Measurements from ENCODE around the gene SMARCC1.

Gene SMARCC1

DNA sequence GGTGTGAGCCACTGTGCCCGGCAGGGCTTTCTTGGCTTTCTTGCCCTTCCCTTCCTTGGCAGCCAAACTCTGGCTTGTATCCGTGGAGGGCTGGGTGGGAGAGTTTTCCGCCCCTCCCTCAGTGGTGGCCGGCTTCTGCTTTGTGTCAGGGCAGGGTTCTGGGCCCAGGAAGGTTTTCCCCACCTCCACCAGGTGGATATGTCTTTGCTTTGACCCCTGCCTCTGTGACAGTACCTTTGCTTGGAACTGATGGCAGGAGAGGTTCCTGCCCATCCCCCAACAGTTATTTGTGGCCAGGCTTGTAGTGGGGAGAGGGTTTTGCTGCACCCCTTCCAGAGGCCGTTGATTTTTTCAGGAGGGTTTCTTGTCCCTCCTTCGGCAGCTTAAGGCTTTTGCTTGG lies 227.4 kb downstream of the SMARCC1 start:
- Histone ChIP-seq H3K4me1 (ENCODE audit: control insufficient read depth, insufficient read depth, low read length) (no peaks in the 10 kb centered on the region), H3K4me3 (ENCODE audit: low read depth, low read length) (no peak overlapping the region), H3K36me3 (ENCODE audit: control insufficient read depth, insufficient read depth, low read length) (no peaks in the 10 kb centered on the region), H3K9me3 (ENCODE audit: control insufficient read depth, insufficient read depth, low read length) (no peaks in the 10 kb centered on the region), H3K27me3 (ENCODE audit: control insufficient read depth, insufficient read depth, low read length) (no peaks in the 10 kb centered on the region), H3K9ac (ENCODE audit: low read depth, low read length) (no peak overlapping the region)

- no peaks in the 10 kb centered on the region for H3K36me3 ChIP-seq (ENCODE audit: control insufficient read depth, insufficient read depth, low read length)
- H3K9me3 ChIP-seq (ENCODE audit: control insufficient read depth, insufficient read depth, low read length) = no peaks in the 10 kb centered on the region
- no peak overlapping the region for H3K4me3 ChIP-seq (ENCODE audit: low read depth, low read length)
- H3K9ac ChIP-seq (ENCODE audit: low read depth, low read length) = no peak overlapping the region
- no peaks in the 10 kb centered on the region for H3K4me1 ChIP-seq (ENCODE audit: control insufficient read depth, insufficient read depth, low read length)
- H3K27me3 ChIP-seq (ENCODE audit: control insufficient read depth, insufficient read depth, low read length) = no peaks in the 10 kb centered on the region
These were observed 228.3 kb downstream of the SMARCC1 start for GRCh38 chr3:47553407-47553806.

DNA sequence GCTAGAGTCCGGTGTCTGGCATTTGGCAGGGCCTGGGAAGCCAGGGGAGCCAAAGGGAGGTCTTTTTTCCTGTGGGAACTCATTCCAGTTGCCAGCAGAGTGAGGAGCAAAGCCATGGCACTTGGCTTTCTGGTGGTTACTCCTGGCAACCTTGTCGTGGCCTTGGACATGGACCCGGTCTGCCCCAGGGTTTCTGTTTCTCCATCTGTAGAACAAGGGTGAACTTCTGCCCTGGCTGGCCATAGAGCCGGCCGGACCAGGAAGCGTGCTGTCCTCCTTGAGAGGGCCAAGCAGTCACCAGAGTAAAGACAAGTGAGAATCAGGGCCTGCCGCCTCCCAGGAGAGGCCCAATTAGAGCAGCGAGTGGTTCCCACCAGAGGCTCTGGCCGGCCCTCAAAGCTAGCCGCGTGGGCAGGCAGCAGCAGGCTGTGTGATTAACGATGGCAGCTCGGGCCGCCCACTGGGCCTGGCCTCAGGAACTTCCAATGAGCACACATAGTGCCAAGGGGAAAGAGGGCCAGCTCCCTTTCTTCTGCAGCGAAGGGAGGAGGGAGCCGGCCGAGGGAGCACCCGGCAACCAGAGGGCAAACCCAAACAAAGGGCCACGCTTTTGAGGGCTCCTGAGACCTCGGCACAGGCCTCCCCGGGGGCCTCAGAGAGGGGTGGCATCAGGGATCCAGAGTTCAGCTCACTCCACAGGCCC lies 239.1 kb downstream of the SMARCC1 start:
- Histone ChIP-seq H3K4me3 (ENCODE audit: low read depth, low read length) (no peak overlapping the region), H3K27me3 (ENCODE audit: control insufficient read depth, insufficient read depth, low read length) (no peaks in the 10 kb centered on the region), H3K36me3 (ENCODE audit: control insufficient read depth, insufficient read depth, low read length) (no peaks in the 10 kb centered on the region), H3K9me3 (ENCODE audit: control insufficient read depth, insufficient read depth, low read length) (no peaks in the 10 kb centered on the region), H3K9ac (ENCODE audit: low read depth, low read length) (no peak overlapping the region), H3K4me1 (ENCODE audit: control insufficient read depth, insufficient read depth, low read length) (no peaks in the 10 kb centered on the region)

GRCh38 chr3:47541583-47542108 lies 240.0 kb downstream of the SMARCC1 start:
- H3K4me3 ChIP-seq (ENCODE audit: low read depth, low read length) = no peak overlapping the region
- H3K4me1 ChIP-seq (ENCODE audit: control insufficient read depth, insufficient read depth, low read length) = no peaks in the 10 kb centered on the region
- H3K9ac ChIP-seq (ENCODE audit: low read depth, low read length) = no peak overlapping the region
- no peaks in the 10 kb centered on the region for H3K27me3 ChIP-seq (ENCODE audit: control insufficient read depth, insufficient read depth, low read length)
- no peaks in the 10 kb centered on the region for H3K36me3 ChIP-seq (ENCODE audit: control insufficient read depth, insufficient read depth, low read length)
- no peaks in the 10 kb centered on the region for H3K9me3 ChIP-seq (ENCODE audit: control insufficient read depth, insufficient read depth, low read length)

DNA sequence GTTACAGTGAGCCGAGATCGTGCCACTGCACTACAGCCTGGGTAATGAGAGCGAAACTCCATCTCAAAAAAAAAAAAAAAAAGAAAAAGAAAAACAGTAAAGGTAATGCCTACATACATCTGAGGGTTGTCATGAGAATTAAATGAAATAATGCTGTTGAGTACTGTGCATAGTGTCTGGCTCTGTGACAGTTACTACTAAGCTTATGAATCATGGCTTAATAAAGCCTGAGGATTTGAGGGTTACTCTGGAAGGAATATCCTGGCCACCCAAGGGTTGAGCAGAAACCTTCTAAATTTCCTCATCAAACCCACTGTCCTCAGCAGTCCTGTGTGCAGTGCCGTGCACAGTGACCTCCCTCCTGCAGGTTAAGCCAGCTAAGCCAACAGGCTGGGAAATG lies 241.4 kb downstream of the SMARCC1 start:
- Histone ChIP-seq H3K4me1 (ENCODE audit: control insufficient read depth, insufficient read depth, low read length) (no peaks in the 10 kb centered on the region), H3K36me3 (ENCODE audit: control insufficient read depth, insufficient read depth, low read length) (no peaks in the 10 kb centered on the region), H3K4me3 (ENCODE audit: low read depth, low read length) (no peak overlapping the region), H3K9ac (ENCODE audit: low read depth, low read length) (no peak overlapping the region), H3K9me3 (ENCODE audit: control insufficient read depth, insufficient read depth, low read length) (no peaks in the 10 kb centered on the region), H3K27me3 (ENCODE audit: control insufficient read depth, insufficient read depth, low read length) (no peaks in the 10 kb centered on the region)

DNA sequence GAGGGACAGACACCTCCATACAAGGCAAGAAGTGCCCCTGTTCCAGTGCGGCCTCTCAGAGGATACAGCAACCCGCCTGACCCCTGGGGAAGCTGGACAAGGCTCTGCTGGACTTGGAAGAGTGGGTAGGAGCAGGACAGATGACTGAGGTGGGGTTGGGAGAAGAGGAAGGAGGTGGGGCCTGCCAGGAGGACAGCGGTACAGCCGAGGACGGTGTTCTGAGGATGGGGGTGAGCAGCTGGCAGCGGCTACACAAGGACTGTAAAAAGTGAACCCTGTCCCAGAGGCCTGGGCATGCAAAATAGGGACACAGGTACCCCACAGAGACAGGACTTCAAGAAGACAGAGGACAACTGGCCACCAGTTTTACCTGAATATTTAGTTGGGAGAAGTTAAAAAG lies 244.7 kb downstream of the SMARCC1 start:
- H3K27me3 ChIP-seq (ENCODE audit: control insufficient read depth, insufficient read depth, low read length) = no peaks in the 10 kb centered on the region
- no peaks in the 10 kb centered on the region for H3K4me1 ChIP-seq (ENCODE audit: control insufficient read depth, insufficient read depth, low read length)
- H3K9ac ChIP-seq (ENCODE audit: low read depth, low read length) = no peak overlapping the region
- no peaks in the 10 kb centered on the region for H3K9me3 ChIP-seq (ENCODE audit: control insufficient read depth, insufficient read depth, low read length)
- no peaks in the 10 kb centered on the region for H3K36me3 ChIP-seq (ENCODE audit: control insufficient read depth, insufficient read depth, low read length)
- H3K4me3 ChIP-seq (ENCODE audit: low read depth, low read length) = no peak overlapping the region

DNA sequence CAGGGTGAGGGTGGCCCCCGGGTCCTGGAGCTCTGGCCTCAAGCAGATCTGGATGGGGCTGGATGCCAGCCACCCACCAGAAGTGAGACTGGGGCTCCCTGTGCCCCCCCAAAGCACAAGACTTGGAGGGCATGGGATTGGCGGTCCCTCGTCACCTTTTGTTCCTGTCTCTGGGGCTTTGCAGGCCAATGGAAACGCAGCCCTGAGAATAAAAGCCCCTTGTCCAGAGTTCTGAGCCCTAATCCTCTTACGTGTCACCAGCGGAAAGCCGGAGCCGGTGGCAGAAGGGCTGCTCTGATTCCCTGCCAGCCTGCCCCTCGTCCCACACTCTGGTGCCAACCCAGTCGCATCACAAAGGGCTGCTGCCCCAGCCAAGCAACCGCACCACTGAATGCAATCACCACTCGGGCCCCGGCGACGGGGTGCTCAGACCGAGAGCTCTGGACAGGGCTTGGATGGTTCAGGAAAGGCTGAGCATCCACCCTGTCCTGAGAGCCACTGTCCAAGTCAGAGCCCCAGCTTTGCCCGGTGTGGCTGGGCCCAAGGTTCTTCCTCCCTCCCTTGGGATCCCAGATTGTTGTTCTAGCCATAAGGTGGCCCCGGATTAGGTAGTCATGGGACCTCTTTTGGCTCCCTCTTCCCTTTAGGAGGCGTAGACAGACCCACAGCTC lies 245.3 kb downstream of the SMARCC1 start:
- Histone ChIP-seq H3K27me3 (ENCODE audit: control insufficient read depth, insufficient read depth, low read length) (no peaks in the 10 kb centered on the region), H3K9ac (ENCODE audit: low read depth, low read length) (no peak overlapping the region), H3K9me3 (ENCODE audit: control insufficient read depth, insufficient read depth, low read length) (no peaks in the 10 kb centered on the region), H3K4me1 (ENCODE audit: control insufficient read depth, insufficient read depth, low read length) (no peaks in the 10 kb centered on the region), H3K36me3 (ENCODE audit: control insufficient read depth, insufficient read depth, low read length) (no peaks in the 10 kb centered on the region), H3K4me3 (ENCODE audit: low read depth, low read length) (no peak overlapping the region)

Data from iPS-15b (cell line).